Endodermal cell (in vitro differentiated cells): ENCODE measurements around the gene ANKRD9. TPM values are rescaled to one million over a fixed set of nuclear protein-coding genes. Genes with fewer than 3 reads are reported as not detected.
A peak's percentile ranks its signal among the peaks of the same experiment; 100 is the strongest.

Source experiments
- DNase-seq: peaks from one replicate; pipeline ENCODE4 v3.0.0-alpha.2; 2017
- H3K27ac ChIP-seq: 2 replicates; pipeline ENCODE4 v1.5.1; 2013; ENCODE audit warnings: mild to moderate bottlenecking, low read depth, low read length, moderate library complexity
- H3K27me3 ChIP-seq: 2 replicates; pipeline ENCODE4 v1.6.1; 2013; ENCODE audit warnings: mild to moderate bottlenecking, low read length, moderate library complexity; ENCODE audit not compliant: insufficient read depth, control insufficient read depth, poor library complexity, severe bottlenecking
- H3K36me3 ChIP-seq: 2 replicates; pipeline ENCODE4 v1.7.0; 2013; ENCODE audit warnings: mild to moderate bottlenecking, low read length, moderate library complexity; ENCODE audit not compliant: control insufficient read depth, insufficient read depth
- H3K4me1 ChIP-seq: one replicate; pipeline ENCODE4 v1.7.0; 2013; ENCODE audit warnings: low read length; ENCODE audit not compliant: control insufficient read depth, insufficient read depth
- H3K4me3 ChIP-seq: 2 replicates; pipeline ENCODE4 v1.5.1; 2013; ENCODE audit warnings: mild to moderate bottlenecking, low read length, moderate library complexity
- H3K9ac ChIP-seq: 2 replicates; pipeline ENCODE4 v1.6.1; 2013; ENCODE audit warnings: mild to moderate bottlenecking, low read length, moderate library complexity; ENCODE audit not compliant: poor library complexity, severe bottlenecking; ENCODE audit errors: extremely low read depth
- H3K9me3 ChIP-seq: 2 replicates; pipeline ENCODE4 v1.6.1; 2013; ENCODE audit warnings: mild to moderate bottlenecking, low read length, moderate library complexity; ENCODE audit not compliant: control insufficient read depth
- H3K27ac Mint-ChIP-seq: 2 replicates; pipeline ENCODE4 v1.8.0; 2020; ENCODE audit warnings: mixed read lengths
- H3K27me3 Mint-ChIP-seq: 2 replicates; pipeline ENCODE4 v1.8.0; 2021; ENCODE audit warnings: mild to moderate bottlenecking, mixed read lengths; ENCODE audit not compliant: insufficient read depth
- H3K36me3 Mint-ChIP-seq: 2 replicates; pipeline ENCODE4 v1.8.0; 2020; ENCODE audit warnings: low read depth, mixed read lengths
- H3K4me1 Mint-ChIP-seq: 2 replicates; pipeline ENCODE4 v1.8.0; 2020; ENCODE audit warnings: mixed read lengths
- H3K4me3 Mint-ChIP-seq: 2 replicates; pipeline ENCODE4 v1.8.0; 2020; ENCODE audit warnings: mild to moderate bottlenecking, moderate library complexity, mixed read lengths
- H3K9me3 Mint-ChIP-seq: 2 replicates; pipeline ENCODE4 v1.8.0; 2020; ENCODE audit warnings: mild to moderate bottlenecking, mixed read lengths
- WGBS, 2 experiments: methylation state at CpG; one replicate each; pipeline versions ENCODE4 v1.1.5 to v1.1.7; 2013; ENCODE audit warnings: missing lambda C conversion rate in 2 of 2, mixed read lengths in 1 of 2; ENCODE audit not compliant: insufficient coverage in 1 of 2, insufficient read length in 1 of 2; 5-methylcytosine and 5-hydroxymethylcytosine counted together
- total RNA-seq, 2 donors: library from RNA; stranded (reverse); fragmentation: NEBNext Ultra II Directional in 1 of 2; extraction: Animal tissue kit (Norgen Biotek cat#: 25700) in 1 of 2; gene quantifications; 2 replicates in 1 of 2; 3 replicates in 1 of 2; pipeline ENCODE4 v1.2.1, GENCODE V29; 2021
- TF ChIP-seq, protein P1 (sequence below): fragments of 200-600 bp; sonication (generic); conservative IDR thresholded peaks from 2 replicates; pipeline ENCODE4 v1.5.0; 2021; ENCODE audit warnings: antibody characterized with exemption, mild to moderate bottlenecking

The ANKRD9 gene
- total RNA-seq, 2 donors from 2014 or later: 32.7 to 38.9 TPM

DNA sequence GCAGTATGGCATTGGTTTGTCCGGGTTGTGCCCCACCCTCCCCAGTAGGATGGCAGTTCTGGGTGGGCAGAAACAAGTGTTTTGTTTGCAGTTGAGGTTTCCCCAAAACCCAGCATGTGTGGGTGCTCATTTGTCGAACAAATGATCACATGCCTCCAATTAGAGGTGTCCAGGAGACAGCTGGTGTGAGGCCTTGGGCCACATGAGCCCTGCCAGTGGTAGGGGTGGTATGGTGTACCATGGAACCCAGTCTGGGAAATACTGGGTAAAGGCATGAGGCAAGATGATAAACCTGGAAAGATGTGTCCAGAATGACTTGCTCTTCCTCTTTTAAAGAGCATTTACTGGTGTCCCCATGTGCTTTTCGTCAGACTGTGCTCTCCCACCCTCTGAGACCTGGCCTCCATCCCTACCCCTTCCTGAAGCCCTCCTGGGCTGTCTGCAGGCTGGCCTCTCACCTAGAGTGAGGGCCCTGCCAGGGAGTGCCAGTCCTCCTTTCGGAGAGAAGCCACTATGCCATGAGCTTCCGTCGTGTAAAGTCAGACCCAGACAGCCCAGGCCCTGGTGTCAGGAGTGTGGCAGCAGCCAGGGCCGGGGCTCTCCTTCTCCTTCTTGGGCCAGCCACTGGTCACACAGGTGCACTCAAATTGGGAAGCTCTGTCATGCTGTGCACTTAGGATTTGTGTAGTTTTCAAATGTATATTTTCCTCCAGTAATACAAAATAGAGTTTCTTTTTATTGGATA is 17.6 kb downstream of the ANKRD9 start:
- WGBS, 2 experiments: 91 to 98% methylated on average over 3 to 7 of the region's 7 CpGs
- TF ChIP-seq, protein P1, sequence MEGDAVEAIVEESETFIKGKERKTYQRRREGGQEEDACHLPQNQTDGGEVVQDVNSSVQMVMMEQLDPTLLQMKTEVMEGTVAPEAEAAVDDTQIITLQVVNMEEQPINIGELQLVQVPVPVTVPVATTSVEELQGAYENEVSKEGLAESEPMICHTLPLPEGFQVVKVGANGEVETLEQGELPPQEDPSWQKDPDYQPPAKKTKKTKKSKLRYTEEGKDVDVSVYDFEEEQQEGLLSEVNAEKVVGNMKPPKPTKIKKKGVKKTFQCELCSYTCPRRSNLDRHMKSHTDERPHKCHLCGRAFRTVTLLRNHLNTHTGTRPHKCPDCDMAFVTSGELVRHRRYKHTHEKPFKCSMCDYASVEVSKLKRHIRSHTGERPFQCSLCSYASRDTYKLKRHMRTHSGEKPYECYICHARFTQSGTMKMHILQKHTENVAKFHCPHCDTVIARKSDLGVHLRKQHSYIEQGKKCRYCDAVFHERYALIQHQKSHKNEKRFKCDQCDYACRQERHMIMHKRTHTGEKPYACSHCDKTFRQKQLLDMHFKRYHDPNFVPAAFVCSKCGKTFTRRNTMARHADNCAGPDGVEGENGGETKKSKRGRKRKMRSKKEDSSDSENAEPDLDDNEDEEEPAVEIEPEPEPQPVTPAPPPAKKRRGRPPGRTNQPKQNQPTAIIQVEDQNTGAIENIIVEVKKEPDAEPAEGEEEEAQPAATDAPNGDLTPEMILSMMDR: no peak
- Histone ChIP-seq H3K27me3 (no peaks in the 10 kb centered on the region), H3K9me3 (no peaks in the 10 kb centered on the region), H3K4me1 (no peaks in the 10 kb centered on the region), H3K27ac (no peak overlapping the region), H3K36me3 (no peaks in the 10 kb centered on the region), H3K9ac (no peak overlapping the region), H3K4me3 (no peak overlapping the region)
- Mint-ChIP-seq H3K4me1 (no peaks in the 10 kb centered on the region), H3K4me3 (no peak overlapping the region), H3K36me3 (no peaks in the 10 kb centered on the region), H3K27me3 (no peaks in the 10 kb centered on the region), H3K9me3 (no peaks in the 10 kb centered on the region), H3K27ac (no peak overlapping the region)
- no peak for DNase-seq

DNA sequence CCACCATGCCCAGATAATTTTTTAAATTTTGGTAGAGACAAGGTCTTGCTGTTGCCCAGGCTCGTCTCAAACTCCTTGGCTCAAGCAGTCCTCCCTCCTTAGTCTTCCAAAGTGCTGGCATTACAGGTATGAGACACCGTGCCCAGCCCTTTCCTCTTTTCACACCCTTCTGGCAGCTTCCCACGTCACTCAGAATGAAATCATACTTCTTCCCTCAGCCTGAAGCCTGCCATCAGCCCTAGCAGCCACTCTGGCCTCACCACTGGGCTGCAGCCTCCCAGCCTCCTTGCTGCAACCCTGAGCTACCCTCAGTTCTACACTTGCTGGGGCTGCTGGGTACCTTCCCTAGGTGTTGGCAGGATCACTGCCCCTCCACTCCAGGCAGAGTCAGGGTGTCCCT is 18.2 kb downstream of the ANKRD9 start:
- TF ChIP-seq, protein P1: no peak
- no peaks in the 10 kb centered on the region for H3K9me3 Mint-ChIP-seq
- Histone ChIP-seq H3K4me3 (no peak overlapping the region), H3K27me3 (no peaks in the 10 kb centered on the region), H3K9ac (no peak overlapping the region), H3K36me3 (no peaks in the 10 kb centered on the region), H3K4me1 (no peaks in the 10 kb centered on the region), H3K27ac (no peak overlapping the region), H3K9me3 (no peaks in the 10 kb centered on the region)
- no peak overlapping the region for H3K4me3 Mint-ChIP-seq
- 89 to 91% methylated on average over 1 to 3 of the region's 3 CpGs for WGBS, 2 experiments
- peak; percentile 32 for DNase-seq
- no peak overlapping the region for H3K27ac Mint-ChIP-seq
- peaks cover 4% of the 10 kb centered on the region for H3K4me1 Mint-ChIP-seq
- H3K27me3 Mint-ChIP-seq: no peaks in the 10 kb centered on the region
- no peaks in the 10 kb centered on the region for H3K36me3 Mint-ChIP-seq

DNA sequence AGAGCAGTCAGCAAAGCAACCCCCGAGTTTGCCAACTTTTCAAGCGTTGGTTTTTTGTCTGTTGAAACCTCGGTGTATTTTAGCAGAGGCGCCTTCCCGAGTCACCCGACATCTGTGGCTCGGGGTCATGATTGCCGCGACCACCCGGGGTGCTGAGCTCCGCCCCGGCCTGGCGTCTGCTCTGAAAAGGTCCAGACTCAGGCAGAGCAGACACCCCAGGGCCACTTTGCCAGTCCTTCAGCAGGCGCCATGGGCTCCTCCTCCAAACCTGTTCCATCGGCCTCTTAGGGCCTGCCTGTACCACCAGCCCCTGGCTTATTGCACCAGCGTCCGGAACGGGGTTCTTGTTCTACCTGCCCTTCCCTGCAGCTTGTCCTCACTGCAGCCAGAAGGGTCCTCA is 19.1 kb downstream of the ANKRD9 start:
- Histone ChIP-seq H3K9me3 (no peaks in the 10 kb centered on the region), H3K27me3 (no peaks in the 10 kb centered on the region), H3K4me1 (no peaks in the 10 kb centered on the region), H3K27ac (no peak overlapping the region), H3K9ac (no peak overlapping the region), H3K36me3 (no peaks in the 10 kb centered on the region), H3K4me3 (no peak overlapping the region)
- no peaks in the 10 kb centered on the region for H3K9me3 Mint-ChIP-seq
- DNase-seq: no peak
- H3K36me3 Mint-ChIP-seq: no peaks in the 10 kb centered on the region
- H3K27ac Mint-ChIP-seq: no peak overlapping the region
- peaks cover 4% of the 10 kb centered on the region for H3K4me1 Mint-ChIP-seq
- TF ChIP-seq, protein P1: no peak
- H3K4me3 Mint-ChIP-seq: no peak overlapping the region
- no peaks in the 10 kb centered on the region for H3K27me3 Mint-ChIP-seq
- 89 to 92% methylated on average over 13 to 18 of the region's 18 CpGs for WGBS, 2 experiments
